Fibroblast of skin of left quadriceps (primary cell): Measurements from ENCODE around the gene MCTP1.
"Not testable (repeated sequence)": the region's sequence is repeated elsewhere in the genome, so short reads cannot be mapped to it uniquely, and the experiment has no call there.

Source experiments
- DNase-seq, 2 experiments: peaks; one replicate each; pipeline ENCODE4 v3.0.0-alpha.2; 2013; ENCODE audit warnings: low read depth in 2 of 2

The MCTP1 gene

GRCh38 chr5:95027775-95028174 is 257.1 kb downstream of the MCTP1 start:
- no peak for DNase-seq

DNA sequence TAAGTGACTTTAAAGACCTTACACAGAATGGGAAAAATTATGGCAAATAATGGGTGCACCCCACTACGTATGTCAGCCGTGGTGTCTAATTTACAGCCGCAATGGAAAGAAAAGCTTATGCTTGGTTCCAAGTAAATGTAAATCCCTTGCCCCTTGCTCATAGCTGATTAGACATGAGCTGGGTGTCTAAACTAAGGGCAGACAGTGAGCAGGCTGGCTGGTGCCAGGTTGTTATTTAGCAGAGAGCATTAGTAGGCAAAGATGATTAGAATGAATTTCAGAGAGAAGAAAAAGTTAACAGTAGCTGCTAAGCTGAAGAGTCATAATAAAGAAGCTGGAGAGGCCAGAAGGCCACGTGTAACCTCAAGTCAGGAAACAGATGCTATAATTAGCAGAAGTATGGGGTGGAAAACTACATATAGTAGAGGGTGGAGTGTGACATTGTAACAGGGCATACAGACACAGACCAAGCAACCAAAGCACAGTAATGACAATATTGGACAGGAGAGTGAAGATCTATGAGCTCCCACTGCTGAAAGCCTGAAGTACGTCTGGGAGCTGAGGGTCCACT is 257.7 kb downstream of the MCTP1 start:
- no peak for DNase-seq

- no peak for DNase-seq
Measured at GRCh38 chr5:95026718-95027117, 258.2 kb downstream of the MCTP1 start.

- DNase-seq, result no peak
Measured at GRCh38 chr5:95022967-95023695, 261.8 kb downstream of the MCTP1 start.

DNA sequence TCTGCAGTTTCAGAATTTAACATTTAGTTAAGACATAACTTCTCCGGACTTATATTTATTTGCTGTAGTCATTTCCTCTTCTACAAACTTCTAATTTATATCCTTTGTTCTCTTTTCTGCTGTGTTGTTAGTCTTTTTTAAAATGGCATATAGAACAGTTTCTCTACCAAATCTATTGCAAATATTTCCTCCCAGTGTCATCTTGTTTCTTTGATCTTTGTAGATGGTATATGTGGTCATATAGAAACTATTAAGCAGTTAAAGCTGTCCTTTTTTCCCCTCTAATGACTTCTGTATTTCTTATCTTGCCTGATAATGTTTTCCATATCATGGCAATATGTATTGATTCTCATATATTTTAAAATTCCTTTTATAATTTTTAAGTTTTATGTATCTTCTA is 264.5 kb downstream of the MCTP1 start:
- DNase-seq, result no peak

GRCh38 chr5:95018946-95019345 is 265.9 kb downstream of the MCTP1 start:
- no peak for DNase-seq

DNA sequence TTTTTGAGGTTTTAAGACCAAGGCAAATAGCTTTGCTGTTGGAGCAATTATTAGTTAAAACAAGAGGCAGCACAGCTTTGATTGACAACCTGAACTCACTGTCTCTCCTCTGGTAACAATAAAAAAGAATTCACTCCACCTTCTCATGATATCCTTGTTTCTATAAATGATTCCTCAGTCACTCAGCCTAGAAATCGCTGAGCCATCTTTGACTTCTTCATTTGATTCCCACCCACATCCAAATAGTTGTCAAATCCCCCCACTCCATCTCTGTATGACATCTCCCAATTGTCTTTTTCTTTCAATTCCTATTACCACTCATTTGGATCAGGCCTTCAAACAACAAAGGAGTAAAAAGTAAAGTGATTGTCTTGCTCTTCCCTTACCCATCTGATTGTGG is 266.4 kb downstream of the MCTP1 start:
- DNase-seq, result no peak

DNA sequence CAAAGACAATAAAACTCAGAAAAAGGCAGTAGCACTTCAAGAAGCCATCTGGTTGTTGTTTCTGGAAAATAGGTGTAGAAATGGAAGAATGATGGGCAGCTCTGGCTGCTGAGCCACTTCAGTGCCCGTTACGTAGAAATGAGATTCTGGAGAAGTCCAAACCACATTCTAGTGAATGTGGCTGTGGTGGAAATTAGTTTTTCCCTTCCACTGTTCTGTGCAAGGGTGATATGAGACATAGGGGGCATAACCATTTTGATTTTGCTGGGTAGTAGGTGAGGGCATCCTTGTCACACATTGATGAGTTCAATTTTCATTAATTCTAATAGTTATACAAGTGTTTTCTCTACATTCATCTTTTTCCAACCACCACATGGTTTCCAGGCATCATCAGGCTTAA is 275.1 kb downstream of the MCTP1 start:
- DNase-seq, result no peak

GRCh38 chr5:95007921-95008597 is 276.8 kb downstream of the MCTP1 start:
- no peak for DNase-seq

GRCh38 chr5:95005811-95006210 is 279.1 kb downstream of the MCTP1 start:
- no peak for DNase-seq

DNA sequence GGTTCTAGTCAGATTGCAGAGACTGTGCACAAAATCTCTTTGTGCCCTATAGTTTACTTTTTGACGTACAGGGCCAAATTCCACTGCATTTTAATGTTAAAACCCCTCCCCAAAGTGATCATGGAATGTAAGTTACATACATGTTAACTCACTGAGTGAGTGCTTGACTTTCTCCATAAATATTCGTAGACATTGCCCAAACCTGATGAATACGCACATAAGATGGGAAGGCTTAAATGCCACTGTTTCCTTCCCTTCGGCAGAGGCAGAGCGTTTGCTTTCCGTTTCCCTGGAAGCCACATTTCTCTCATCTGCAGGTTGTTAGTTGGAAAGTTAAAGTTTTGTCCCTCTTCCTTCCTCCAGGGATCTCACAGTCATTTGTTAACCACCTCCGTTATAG is 286.2 kb downstream of the MCTP1 start:
- no peak for DNase-seq

DNA sequence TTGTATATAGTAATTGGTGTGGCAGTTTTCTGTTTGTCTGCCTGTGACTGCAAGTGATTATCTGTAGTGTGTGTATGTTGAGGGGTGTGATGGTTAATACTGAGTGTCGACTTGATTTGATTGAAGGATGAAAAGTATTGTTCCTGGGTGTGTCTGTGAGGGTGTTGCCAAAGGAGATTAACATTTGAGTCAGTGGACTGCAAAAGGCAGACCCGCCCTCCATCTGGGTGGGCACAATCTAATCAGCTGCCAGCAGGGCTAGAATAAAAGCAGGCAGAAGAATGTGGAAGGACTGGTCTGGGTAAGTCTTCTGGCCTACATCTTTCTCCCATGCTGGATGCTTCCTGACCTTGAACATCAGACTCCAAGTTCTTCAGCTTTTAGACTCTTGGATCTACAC is 290.4 kb downstream of the MCTP1 start:
- not testable (repeated sequence) for DNase-seq

DNA sequence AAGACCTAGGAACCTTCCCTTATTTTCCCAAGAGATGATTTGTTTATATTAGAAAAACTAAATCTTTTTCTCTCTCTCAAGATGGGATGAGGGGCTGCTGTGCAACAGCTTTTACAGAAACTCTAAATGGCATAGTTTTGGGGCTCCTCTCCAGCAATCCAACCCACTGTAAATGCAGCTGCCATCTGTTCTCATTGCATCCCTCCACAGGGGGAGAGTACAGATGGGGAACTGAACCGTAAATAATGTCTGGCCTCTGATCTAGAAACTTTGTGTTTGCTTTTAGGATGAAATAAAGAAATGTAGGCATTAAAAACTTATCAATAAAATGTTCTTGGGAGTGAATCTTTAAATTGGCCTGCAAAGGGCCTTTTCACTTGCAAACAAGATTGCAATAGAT is 291.4 kb downstream of the MCTP1 start:
- DNase-seq, result no peak

- DNase-seq, result no peak
Measured at GRCh38 chr5:94992325-94992724, 292.6 kb downstream of the MCTP1 start.

DNA sequence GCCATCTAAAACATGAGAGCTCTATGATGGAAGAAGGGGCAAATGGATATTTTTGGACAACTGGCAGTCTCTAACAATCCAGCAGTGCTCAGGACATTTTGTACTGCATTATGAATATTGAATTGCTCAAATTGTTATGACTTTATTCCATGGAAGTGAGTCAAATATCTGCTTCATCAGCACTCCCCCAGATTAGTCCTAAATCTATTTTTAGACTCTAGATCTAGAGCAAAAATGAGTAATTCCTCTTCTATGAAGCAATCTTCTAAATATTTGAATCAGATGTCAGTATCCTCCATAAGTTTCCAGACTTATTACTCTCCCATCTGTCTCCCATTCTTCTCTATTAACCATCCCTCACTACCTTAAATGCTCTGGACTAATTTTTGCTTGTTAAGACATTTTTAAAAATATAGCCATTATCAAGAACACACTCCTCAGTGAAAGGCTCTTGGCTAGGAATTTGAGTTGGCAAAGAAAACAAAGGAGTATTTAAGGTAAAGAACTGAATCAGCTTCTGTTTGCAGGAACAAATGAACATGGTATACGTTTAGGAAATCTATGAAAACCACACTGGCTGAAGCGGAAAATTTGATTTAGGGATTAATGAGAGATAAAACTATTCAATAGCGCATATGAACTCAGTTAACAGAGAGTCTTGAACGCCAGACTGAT is 300.9 kb downstream of the MCTP1 start:
- peak; percentile 54 to 60 for DNase-seq

DNA sequence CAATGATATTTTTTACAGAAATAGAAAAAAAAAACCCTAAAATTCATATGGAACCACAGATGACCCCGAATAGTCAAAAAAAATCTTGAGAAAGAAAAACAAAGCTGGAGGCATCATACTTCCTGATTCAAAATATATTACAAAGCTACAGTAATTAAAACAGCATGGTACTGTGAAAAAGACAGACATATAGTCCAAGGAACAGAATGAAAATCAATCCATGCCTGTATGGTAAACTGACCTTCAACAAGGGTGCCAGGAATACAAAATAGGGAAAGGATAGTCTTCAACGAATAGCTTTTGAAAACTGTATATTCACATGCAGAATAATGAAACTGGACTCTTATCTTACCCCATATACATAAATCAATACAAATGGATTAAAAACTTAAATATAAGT is 307.5 kb downstream of the MCTP1 start:
- no peak for DNase-seq

DNA sequence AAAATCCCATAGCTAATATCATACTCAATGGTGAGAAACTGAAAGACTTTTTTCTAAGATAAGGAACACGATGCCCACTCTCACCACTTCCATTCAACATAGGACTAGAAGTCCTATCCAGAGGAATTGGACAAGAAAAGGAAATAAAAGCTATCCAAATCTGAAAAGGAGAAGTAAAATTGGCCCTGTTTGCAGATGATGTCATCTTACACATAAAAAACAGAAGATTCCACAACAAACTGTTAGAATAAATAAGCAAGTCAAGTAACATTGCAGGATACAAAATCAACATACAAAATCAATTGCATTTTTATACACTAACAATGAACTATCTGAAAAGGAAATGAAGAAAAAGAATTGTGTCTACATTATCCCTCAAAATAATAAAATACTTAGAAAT is 308.0 kb downstream of the MCTP1 start:
- DNase-seq, result no peak

DNA sequence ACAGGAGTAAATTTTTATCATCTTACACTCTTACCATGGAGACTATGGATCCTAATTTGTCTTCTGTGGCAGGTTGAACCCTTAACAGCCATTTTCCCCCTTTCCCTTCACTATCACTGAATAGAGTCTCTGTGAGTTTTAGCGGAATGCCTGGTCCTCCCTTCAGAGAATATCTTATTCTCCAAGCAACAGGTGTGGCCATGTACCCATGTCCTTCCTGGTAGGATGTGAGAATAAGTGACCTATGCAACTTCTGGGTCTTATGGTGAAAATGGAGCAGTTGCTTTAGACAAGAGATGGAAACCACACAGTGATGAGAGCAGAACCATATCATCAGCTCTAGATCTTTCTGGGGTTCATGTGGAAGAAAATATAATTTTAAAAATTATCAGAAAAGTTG is 312.6 kb downstream of the MCTP1 start:
- DNase-seq, result no peak

DNA sequence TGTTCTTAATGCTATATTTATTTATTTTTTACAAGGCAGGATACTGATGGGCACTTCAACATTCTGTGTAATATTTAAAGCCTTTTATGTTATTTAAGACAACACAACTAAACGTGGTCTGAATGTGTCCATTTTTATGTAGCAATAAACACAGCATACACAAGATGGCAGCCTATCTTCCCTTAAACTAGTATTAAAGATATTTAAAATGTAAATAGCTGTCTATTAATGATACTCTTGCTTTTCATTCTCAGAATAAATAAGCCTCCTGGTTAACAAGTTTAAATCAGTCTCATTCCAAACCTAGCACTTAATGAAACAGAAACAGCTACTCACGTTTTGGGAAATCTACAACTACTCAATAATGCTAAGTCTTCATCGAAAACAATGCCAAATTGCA is 315.7 kb downstream of the MCTP1 start:
- DNase-seq, result peak in 1 of 2 experiments; percentile 7

- peak; percentile 32 to 39 for DNase-seq
Measured at GRCh38 chr5:94968507-94969095, 316.3 kb downstream of the MCTP1 start.

- no peak for DNase-seq
Measured at GRCh38 chr5:94967525-94967924, 317.4 kb downstream of the MCTP1 start.

- DNase-seq, result not testable (repeated sequence)
Measured at GRCh38 chr5:94959279-94959678, 325.6 kb downstream of the MCTP1 start.
